HCT116 (cell line): Measurements from ENCODE around the gene HOXC11. TPM values are rescaled to one million over a fixed set of nuclear protein-coding genes. Genes with fewer than 3 reads are reported as not detected.

Source experiments
- ATAC-seq: fragments of 200-7000 bp; cut with Tn5 transposase; 2 replicates; pipeline ENCODE4 v1.9.1; 2020; ENCODE audit warnings: mild to moderate bottlenecking, moderate library complexity
- BruUV-seq: library from RNA; stranded (reverse); fragments of 400-500 nt; replicated peaks from 2 replicates; lab custom pipeline; 2021; lab: Mats Ljungman, UMichigan
- CTCF ChIA-PET: fragments of 300-600 bp; sonication (Branson Sonifier 250); formaldehyde crosslinking; loops from one replicate; lab custom pipeline; 2021; ENCODE audit warnings: antibody characterized with exemption; lab: Charles Lee
- POLR2A ChIA-PET: fragments of 300-600, 350-600 bp; sonication (Branson Sonifier 250); formaldehyde crosslinking; loops from one replicate; lab custom pipeline; 2021; ENCODE audit warnings: antibody characterized with exemption; lab: Charles Lee
- RAD21 ChIA-PET, 2 experiments: fragments of 300-600 bp; sonication (Branson Sonifier 250); formaldehyde crosslinking; loops; one replicate each; lab custom pipeline; 2023; ENCODE audit warnings: low total read pairs in 2 of 2; ENCODE audit not compliant: uncharacterized antibody in 2 of 2, unreplicated experiment in 2 of 2, low non-redundant PET in 1 of 2; lab: Charles Lee
- DNase-seq: peaks from one replicate; pipeline ENCODE4 v3.0.0-alpha.2; 2010; ENCODE audit warnings: low read depth, low spot score
- H2AFZ ChIP-seq: fragments of 200-600 bp; shearing (Covaris generic), sonication (generic); 2 replicates; pipeline ENCODE4 v1.6.1; 2017; ENCODE audit warnings: low read depth, mixed run types, mixed read lengths, antibody characterized with exemption, low read length; ENCODE audit not compliant: poor library complexity, severe bottlenecking
- H3K27ac ChIP-seq: 2 replicates; pipeline ENCODE4 v1.5.1; 2012; ENCODE audit warnings: low read depth, low read length
- H3K27me3 ChIP-seq: fragments of 200-600 bp; sonication (generic); 2 replicates; pipeline ENCODE4 v1.6.1; 2016; ENCODE audit warnings: mixed run types, low read length, mixed read lengths; ENCODE audit not compliant: insufficient read depth
- H3K36me3 ChIP-seq, 2 experiments: fragments of 200-500 bp in 1 of 2; fragments of 200-600 bp in 1 of 2; sonication (Bioruptor generic) in 1 of 2; sonication (generic) in 1 of 2; 2 replicates each; pipeline versions ENCODE4 v1.5.1 to v1.6.1; 2014 to 2016; ENCODE audit warnings: low read length in 2 of 2, inconsistent platforms in 1 of 2, mixed read lengths in 1 of 2, mixed run types in 1 of 2; ENCODE audit not compliant: insufficient read depth in 2 of 2, control insufficient read depth in 1 of 2
- H3K4me1 ChIP-seq, 2 experiments: fragments of 200-600 bp in 1 of 2; sonication (generic) in 1 of 2; 2 replicates each; pipeline versions ENCODE4 v1.5.1 to v1.6.1; 2012 to 2017; ENCODE audit warnings: low read length in 2 of 2, inconsistent platforms in 1 of 2, mild to moderate bottlenecking in 1 of 2, mixed read lengths in 1 of 2, mixed run types in 1 of 2, moderate library complexity in 1 of 2; ENCODE audit not compliant: insufficient read depth in 2 of 2, control insufficient read depth in 1 of 2
- H3K4me2 ChIP-seq: fragments of 200-600 bp; sonication (generic); 2 replicates; pipeline ENCODE4 v1.6.1; 2017; ENCODE audit warnings: mixed run types, low read length, mixed read lengths
- H3K4me3 ChIP-seq, 2 experiments: fragments of 200-600 bp in 1 of 2; sonication (generic) in 1 of 2; replicated peaks in 1 of 2; 2 replicates each; pipeline ENCODE4 v1.5.1; 2011 to 2016; ENCODE audit warnings: low read length in 2 of 2, control low read depth in 1 of 2, low read depth in 1 of 2, mild to moderate bottlenecking in 1 of 2, mixed read lengths in 1 of 2, mixed run types in 1 of 2
- H3K79me2 ChIP-seq: fragments of 200-600 bp; sonication (generic); 2 replicates; pipeline ENCODE4 v1.6.1; 2017; ENCODE audit warnings: mild to moderate bottlenecking, mixed run types, low read length, moderate library complexity, mixed read lengths; ENCODE audit not compliant: insufficient read depth
- H3K9ac ChIP-seq: fragments of 200-600 bp; sonication (generic); 2 replicates; pipeline ENCODE4 v1.6.1; 2016; ENCODE audit warnings: low read length, mixed read lengths
- H3K9me2 ChIP-seq: fragments of 200-600 bp; sonication (generic), shearing (Covaris generic); 2 replicates; pipeline ENCODE4 v1.6.1; 2017; ENCODE audit warnings: mixed run types, mild to moderate bottlenecking, moderate library complexity; ENCODE audit not compliant: insufficient read depth
- H3K9me3 ChIP-seq, 2 experiments: fragments of 200-500 bp in 1 of 2; fragments of 200-600 bp in 1 of 2; sonication (Bioruptor generic) in 1 of 2; sonication (generic) in 1 of 2; 2 replicates each; pipeline ENCODE4 v1.6.1; 2014 to 2017; ENCODE audit warnings: low read length in 2 of 2, mixed read lengths in 2 of 2, inconsistent platforms in 1 of 2, low read depth in 1 of 2, mild to moderate bottlenecking in 1 of 2, mixed run types in 1 of 2, moderate library complexity in 1 of 2; ENCODE audit not compliant: control insufficient read depth in 1 of 2, insufficient read depth in 1 of 2
- H4K20me1 ChIP-seq: fragments of 200-600 bp; sonication (generic), shearing (Covaris generic); 2 replicates; pipeline ENCODE4 v1.6.1; 2017; ENCODE audit warnings: mixed run types, mild to moderate bottlenecking, moderate library complexity; ENCODE audit not compliant: insufficient read depth
- ATF3 ChIP-seq: IDR thresholded peaks from 2 replicates; pipeline ENCODE4 v1.6.1; 2012
- CBX3 ChIP-seq: IDR thresholded peaks from 2 replicates; pipeline ENCODE4 v1.6.1; 2012; ENCODE audit warnings: low read depth
- CEBPB ChIP-seq: IDR thresholded peaks from 2 replicates; pipeline ENCODE4 v1.6.1; 2012; ENCODE audit warnings: low read depth
- CTCF ChIP-seq, 3 experiments: fragments of 200-600 bp in 1 of 3; sonication (generic) in 1 of 3; IDR thresholded peaks in 2 of 3; conservative IDR thresholded peaks in 1 of 3; 2 replicates each; pipeline ENCODE4 v1.5.1; 2012 to 2017; ENCODE audit warnings: low read depth in 2 of 3, low read length in 2 of 3, antibody characterized with exemption in 1 of 3, borderline replicate concordance in 1 of 3, control low read depth in 1 of 3, mild to moderate bottlenecking in 1 of 3, mixed read lengths in 1 of 3, mixed run types in 1 of 3, moderate library complexity in 1 of 3; ENCODE audit not compliant: insufficient read depth in 1 of 3
- EGR1 ChIP-seq: IDR thresholded peaks from 2 replicates; pipeline ENCODE4 v1.6.1; 2012; ENCODE audit warnings: low read depth
- ELF1 ChIP-seq: IDR thresholded peaks from 2 replicates; pipeline ENCODE4 v1.6.1; 2012; ENCODE audit warnings: low read depth, borderline replicate concordance
- EZH2phosphoT487 ChIP-seq: fragments of 200-600 bp; IDR thresholded peaks from 2 replicates; pipeline ENCODE4 v1.6.1; 2018; ENCODE audit warnings: antibody characterized with exemption, borderline replicate concordance
- FOSL1 ChIP-seq: IDR thresholded peaks from 2 replicates; pipeline ENCODE4 v1.6.1; 2012; ENCODE audit warnings: low read depth
- JUND ChIP-seq: IDR thresholded peaks from 2 replicates; pipeline ENCODE4 v1.6.1; 2012
- MAX ChIP-seq: IDR thresholded peaks from 2 replicates; pipeline ENCODE4 v1.6.1; 2012
- POLR2AphosphoS5 ChIP-seq: IDR thresholded peaks from 2 replicates; pipeline ENCODE4 v1.6.1; 2011; ENCODE audit warnings: mild to moderate bottlenecking, low read depth, low read length, moderate library complexity
- RAD21 ChIP-seq: IDR thresholded peaks from 2 replicates; pipeline ENCODE4 v1.6.1; 2012; ENCODE audit warnings: low read depth, mild to moderate bottlenecking
- REST ChIP-seq: IDR thresholded peaks from 2 replicates; pipeline ENCODE4 v1.6.1; 2012; ENCODE audit warnings: low read depth
- SIN3A ChIP-seq: IDR thresholded peaks from 2 replicates; pipeline ENCODE4 v1.6.1; 2012; ENCODE audit warnings: low read depth
- SP1 ChIP-seq: IDR thresholded peaks from 2 replicates; pipeline ENCODE4 v1.6.1; 2012; ENCODE audit warnings: low read depth
- SRF ChIP-seq: IDR thresholded peaks from 2 replicates; pipeline ENCODE4 v1.6.1; 2012; ENCODE audit warnings: low read depth
- YY1 ChIP-seq: IDR thresholded peaks from 2 replicates; pipeline ENCODE4 v1.6.1; 2011; ENCODE audit warnings: low read length, low read depth, moderate library complexity, mild to moderate bottlenecking; ENCODE audit not compliant: insufficient replicate concordance; ENCODE audit errors: extremely low read depth
- ZBTB33 ChIP-seq: IDR thresholded peaks from 2 replicates; pipeline ENCODE4 v1.6.1; 2011; ENCODE audit warnings: mild to moderate bottlenecking, low read length, moderate library complexity; ENCODE audit not compliant: insufficient replicate concordance; ENCODE audit errors: extremely low read depth
- ZFX ChIP-seq: fragments of 450-650 bp; IDR thresholded peaks from 2 replicates; pipeline ENCODE4 v1.6.1; 2017
- ZNF274 ChIP-seq: fragments of 200-500 bp; sonication (Bioruptor generic); IDR thresholded peaks from 2 replicates; pipeline ENCODE4 v1.6.1; 2014; ENCODE audit warnings: mild to moderate bottlenecking, low read depth, low read length, inconsistent platforms
- intact Hi-C: fragments of 100-400 bp; cut with micrococcal nuclease; formaldehyde crosslinking; loops from 2 replicates; pipeline ENCODE4 v1.10.0; 2022
- total RNA-seq: library from RNA; stranded (reverse); gene quantifications from one replicate; pipeline ENCODE4 v1.2.1, GENCODE V29; 2021; ENCODE audit not compliant: unreplicated experiment

The HOXC11 gene
- total RNA-seq, 1 experiment from 2014 or later = 0.22 TPM

- peak overlapping the region; percentile 99 for H3K4me2 ChIP-seq
- peak; percentile 84 for DNase-seq
- peaks cover 24 to 44% of the 10 kb centered on the region in 2 experiments for H3K4me1 ChIP-seq
- H3K9ac ChIP-seq = peak overlapping the region; percentile 94
- peak; percentile 80 for ATAC-seq
- ChIA-PET CTCF (interaction anchor here (0.6 to 4.3 kb wide), 23 partner anchors 10 to 351 kb away, joined by 3 to 43 read pairs (median 4); partner anchors contain the start of genes HOXC10, HOXC5, HOXC6 and HOXC9), RAD21 (interaction anchor here (0.6 to 1.3 kb wide), 11 partner anchors 10 to 202 kb away, joined by 3 to 9 read pairs (median 4); no protein-coding TSS in a partner anchor), POLR2A (interaction anchor here (0.5 to 2.4 kb wide), 15 partner anchors 8 to 356 kb away, joined by 3 to 23 read pairs (median 4); partner anchors contain the start of genes HOXC8, HOXC9 and SMUG1)
- H4K20me1 ChIP-seq = no peaks in the 10 kb centered on the region
- H3K79me2 ChIP-seq = no peaks in the 10 kb centered on the region
- peak overlapping the region; percentile 94 for H3K27ac ChIP-seq
- H2AFZ ChIP-seq = no peak overlapping the region
- H3K9me3 ChIP-seq = no peaks in the 10 kb centered on the region
- H3K27me3 ChIP-seq = no peaks in the 10 kb centered on the region
- no TSS peak for BruUV-seq
- H3K36me3 ChIP-seq = no peaks in the 10 kb centered on the region
- intact Hi-C loops = no loop called here
- H3K4me3 ChIP-seq = peak overlapping the region; percentile 76 to 88
- H3K9me2 ChIP-seq = no peaks in the 10 kb centered on the region
- TF ChIP-seq REST = no peak
- peak; percentile 59 for TF ChIP-seq POLR2AphosphoS5
- peak; percentile 96 for TF ChIP-seq ZFX
- TF ChIP-seq YY1 = peak; percentile 7
- TF ChIP-seq FOSL1 = no peak
- TF ChIP-seq SRF = no peak
- no peak for TF ChIP-seq SIN3A
- no peak for TF ChIP-seq ZBTB33
- no peak for TF ChIP-seq SP1
- no peak for TF ChIP-seq ZNF274
- TF ChIP-seq MAX = no peak
- no peak for TF ChIP-seq JUND
- TF ChIP-seq ELF1 = no peak
- no peak for TF ChIP-seq CBX3
- TF ChIP-seq RAD21 = no peak
- peak; percentile 84 for TF ChIP-seq EGR1
- TF ChIP-seq CTCF (IDR thresholded peaks at IDR 0.05 in 2 of 3, conservative IDR thresholded peaks at IDR 0.05 in 1 of 3; ENCODE audit: borderline replicate concordance in 1 of 3, insufficient read depth in 1 of 3, low read depth in 2 of 3, low read length in 2 of 3) = no peak
- TF ChIP-seq EZH2phosphoT487 = no peak
- no peak for TF ChIP-seq CEBPB
- no peak for TF ChIP-seq ATF3
Observed at GRCh38 chr12:54017878-54018467, 45.0 kb downstream of the HOXC11 start.
